ENCODE measurements around the gene PRDM12.
"Not testable (repeated sequence)": the region's sequence is repeated elsewhere in the genome, so short reads cannot be mapped to it uniquely, and the experiment has no call there.

Gene PRDM12

DNA sequence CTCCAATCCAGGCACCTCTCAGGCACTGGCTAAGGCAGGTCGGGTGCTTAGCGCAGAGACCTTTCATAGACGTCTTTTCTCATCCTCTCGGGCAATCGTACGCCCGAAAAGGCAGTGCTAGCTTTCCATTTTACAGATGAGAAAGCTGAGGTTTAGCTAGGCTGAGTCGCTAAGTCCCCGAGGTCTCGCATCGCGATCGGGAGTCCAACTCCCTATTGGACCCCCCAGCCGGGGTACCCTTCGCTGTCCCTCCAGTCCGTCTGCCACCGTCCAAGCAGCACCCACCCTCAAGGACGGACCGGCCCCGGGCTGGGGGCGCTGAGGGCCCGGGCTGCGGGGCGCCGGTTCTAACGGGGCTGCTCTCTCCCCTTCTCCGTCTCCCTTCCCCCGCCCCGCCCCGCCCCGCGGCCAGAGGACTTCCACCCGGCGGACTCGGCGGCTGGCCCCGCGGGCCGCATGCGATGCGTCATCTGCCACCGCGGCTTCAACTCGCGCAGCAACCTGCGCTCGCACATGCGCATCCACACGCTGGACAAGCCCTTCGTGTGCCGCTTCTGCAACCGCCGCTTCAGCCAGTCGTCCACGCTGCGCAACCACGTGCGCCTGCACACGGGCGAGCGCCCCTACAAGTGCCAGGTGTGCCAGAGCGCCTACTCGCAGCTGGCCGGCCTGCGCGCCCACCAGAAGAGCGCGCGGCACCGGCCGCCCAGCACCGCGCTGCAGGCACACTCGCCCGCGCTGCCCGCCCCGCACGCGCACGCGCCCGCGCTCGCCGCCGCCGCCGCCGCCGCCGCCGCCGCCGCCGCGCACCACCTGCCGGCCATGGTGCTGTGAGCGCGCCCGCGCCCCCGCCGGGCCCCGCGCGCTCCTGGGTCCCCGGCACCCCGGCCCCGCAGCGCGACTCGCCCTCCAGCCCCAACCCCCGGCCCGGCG, 16.7 kb downstream of the PRDM12 start (continued):
- TF ChIP-seq CREB5 (CRISPR knock-in tag; IDR thresholded peaks at IDR 0.05; ENCODE audit: low read depth), result no peak

DNA sequence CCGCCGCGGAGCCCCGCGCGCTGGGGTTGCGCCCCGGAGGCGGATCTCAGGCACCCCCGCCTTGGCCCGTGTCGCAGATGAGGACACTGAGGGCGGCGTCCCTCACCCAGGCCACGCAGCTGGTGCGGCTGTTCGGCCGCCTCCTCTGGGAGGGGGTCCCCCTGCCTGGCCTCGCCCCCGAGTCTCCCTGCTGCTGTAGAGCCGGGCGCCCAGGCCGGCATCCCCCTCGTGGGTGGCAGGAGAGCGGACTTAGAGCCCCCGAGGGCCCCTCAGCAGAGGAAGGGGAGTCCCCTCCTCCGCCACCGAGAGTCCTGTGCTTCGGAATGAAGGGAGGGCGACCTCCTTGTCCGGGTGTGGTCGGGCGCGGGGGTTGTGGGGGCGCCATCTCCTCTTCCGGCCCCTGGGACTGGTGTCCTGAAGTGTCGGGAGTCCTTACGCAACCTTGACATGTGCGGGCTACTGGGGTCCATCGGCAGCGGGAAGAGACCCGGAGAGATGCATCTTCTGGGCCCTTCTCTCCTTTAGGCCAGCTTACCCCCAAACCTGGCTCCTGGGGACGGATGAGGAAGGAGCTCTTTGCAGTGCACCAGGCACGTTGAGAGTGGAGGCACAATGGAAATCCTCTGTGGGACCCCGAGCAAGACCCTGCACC, 17.5 kb downstream of the PRDM12 start:
- no peak for TF ChIP-seq ARNTL (CRISPR knock-in tag; IDR thresholded peaks at IDR 0.05; ENCODE audit: borderline replicate concordance, low read depth)
- peak; percentile 26 for ATAC-seq

DNA sequence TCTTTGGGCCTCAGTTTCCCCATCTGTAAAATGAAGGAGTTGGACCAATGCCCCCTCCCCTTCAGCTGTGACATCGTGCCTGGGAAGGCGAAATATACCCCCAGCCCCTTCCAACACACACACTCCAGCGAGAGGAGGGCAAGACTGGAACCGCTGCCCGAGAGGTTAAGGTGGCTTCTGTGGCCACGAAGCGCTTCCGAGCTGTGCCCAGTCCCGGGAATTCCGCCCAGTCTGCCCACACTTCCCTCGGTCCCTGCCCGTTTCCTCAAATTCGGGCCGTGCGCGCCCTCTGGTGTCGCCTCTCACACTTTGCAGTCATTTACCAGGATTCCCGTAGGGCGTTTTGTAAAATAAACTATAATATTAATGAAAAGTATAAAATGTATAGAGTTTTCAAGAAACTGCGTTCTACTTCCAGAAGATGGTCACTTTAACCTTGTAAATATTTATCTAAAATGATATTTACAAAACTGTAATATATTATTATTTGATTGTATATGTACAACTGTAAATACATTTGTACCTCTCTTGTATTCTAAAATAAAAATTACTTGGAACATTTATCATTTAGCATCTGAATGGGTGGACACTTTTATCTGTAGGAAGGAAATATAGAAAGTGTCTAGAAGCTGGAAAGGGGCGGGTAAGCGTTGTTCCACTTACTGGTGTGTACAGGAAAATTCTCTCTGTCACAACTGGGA, 18.2 kb downstream of the PRDM12 start:
- no peak for TF ChIP-seq CREB5 (CRISPR knock-in tag; IDR thresholded peaks at IDR 0.05; ENCODE audit: low read depth)
- TF ChIP-seq GLIS3 (CRISPR knock-in tag; IDR thresholded peaks at IDR 0.05), result no peak
- no peak for TF ChIP-seq ZNF8 (CRISPR knock-in tag; IDR thresholded peaks at IDR 0.05)
- ATAC-seq, result peak; percentile 84

DNA sequence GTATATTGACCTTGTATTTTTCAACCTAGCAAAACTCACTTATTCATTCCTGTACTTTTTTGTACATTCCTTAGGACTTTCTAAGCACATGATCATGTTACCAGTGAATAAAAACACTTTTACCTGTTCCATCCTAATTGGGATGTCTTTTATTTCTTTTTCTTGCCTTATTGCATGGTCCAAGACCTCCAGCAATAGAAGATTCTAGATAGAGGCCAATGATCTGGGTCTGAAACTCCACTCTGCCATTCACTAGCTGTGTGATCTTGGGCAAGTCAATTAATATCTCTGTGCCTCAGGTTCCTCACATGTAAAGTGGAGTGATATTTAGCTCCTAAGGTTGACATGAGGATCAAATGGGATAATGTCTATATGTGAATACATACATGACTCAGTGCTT, 20.7 kb downstream of the PRDM12 start:
- TF ChIP-seq SNAI2 (CRISPR knock-in tag; IDR thresholded peaks at IDR 0.05), result no peak
- TF ChIP-seq ZFP30 (CRISPR knock-in tag; IDR thresholded peaks at IDR 0.05), result no peak
- TF ChIP-seq ESRRG (CRISPR knock-in tag; IDR thresholded peaks at IDR 0.05), result no peak
- no peak for TF ChIP-seq RARB (CRISPR knock-in tag; IDR thresholded peaks at IDR 0.05)
- no peak for ATAC-seq

DNA sequence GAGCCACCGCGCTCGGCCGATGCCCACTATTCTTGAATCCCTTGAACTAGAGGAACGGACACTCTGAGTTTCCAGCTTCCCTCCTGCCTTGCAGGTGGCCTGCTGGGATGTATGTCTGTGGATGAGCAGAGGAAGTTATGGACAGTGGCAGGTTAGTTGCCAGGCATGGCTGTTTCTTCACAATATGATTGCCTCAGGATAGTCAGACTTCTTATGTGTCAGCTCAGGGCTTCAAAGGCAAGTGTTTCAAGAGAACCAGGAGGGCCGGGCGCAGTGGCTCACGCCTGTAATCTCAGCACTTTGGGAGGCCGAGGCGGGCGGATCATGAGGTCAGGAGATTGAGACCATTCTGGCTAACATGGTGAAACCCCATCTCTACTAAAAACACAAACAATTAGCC, 21.6 kb downstream of the PRDM12 start:
- ATAC-seq, result not testable (repeated sequence)

DNA sequence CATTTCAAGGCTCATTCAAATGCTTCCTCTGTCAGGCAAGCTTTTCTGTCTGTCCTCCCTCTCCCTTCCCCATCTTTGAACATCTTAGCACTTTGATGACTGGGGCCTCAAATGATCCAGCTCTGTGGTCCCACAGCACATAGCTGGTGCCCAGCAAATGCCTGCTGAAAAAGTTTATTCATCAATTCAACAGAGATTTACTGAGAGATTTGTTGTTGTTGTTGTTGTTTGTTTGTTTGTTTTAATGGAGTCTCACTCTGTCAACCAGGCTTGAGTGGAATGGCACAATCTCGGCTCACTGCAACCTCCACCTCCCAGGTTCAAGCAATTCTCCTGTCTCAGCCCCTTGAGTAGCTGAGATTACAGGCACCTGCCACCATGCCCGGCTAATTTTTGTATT, 23.2 kb downstream of the PRDM12 start:
- ATAC-seq, result no peak
- no peak for TF ChIP-seq OSR1 (CRISPR knock-in tag; IDR thresholded peaks at IDR 0.05)
- TF ChIP-seq CSDC2 (CRISPR knock-in tag; IDR thresholded peaks at IDR 0.05), result no peak
- no peak for TF ChIP-seq ARNTL (CRISPR knock-in tag; IDR thresholded peaks at IDR 0.05; ENCODE audit: borderline replicate concordance, low read depth)
- TF ChIP-seq RARB (CRISPR knock-in tag; IDR thresholded peaks at IDR 0.05), result no peak
- no peak for TF ChIP-seq TCF4 (CRISPR knock-in tag; IDR thresholded peaks at IDR 0.05; ENCODE audit: borderline replicate concordance)
- TF ChIP-seq ZNF565 (CRISPR knock-in tag; conservative IDR thresholded peaks at IDR 0.05; ENCODE audit: low read depth), result no peak
- no peak for TF ChIP-seq SNAI2 (CRISPR knock-in tag; IDR thresholded peaks at IDR 0.05)
- no peak for TF ChIP-seq ZFP30 (CRISPR knock-in tag; IDR thresholded peaks at IDR 0.05)
- no peak for TF ChIP-seq ZNF8 (CRISPR knock-in tag; IDR thresholded peaks at IDR 0.05)
- TF ChIP-seq, protein P1, sequence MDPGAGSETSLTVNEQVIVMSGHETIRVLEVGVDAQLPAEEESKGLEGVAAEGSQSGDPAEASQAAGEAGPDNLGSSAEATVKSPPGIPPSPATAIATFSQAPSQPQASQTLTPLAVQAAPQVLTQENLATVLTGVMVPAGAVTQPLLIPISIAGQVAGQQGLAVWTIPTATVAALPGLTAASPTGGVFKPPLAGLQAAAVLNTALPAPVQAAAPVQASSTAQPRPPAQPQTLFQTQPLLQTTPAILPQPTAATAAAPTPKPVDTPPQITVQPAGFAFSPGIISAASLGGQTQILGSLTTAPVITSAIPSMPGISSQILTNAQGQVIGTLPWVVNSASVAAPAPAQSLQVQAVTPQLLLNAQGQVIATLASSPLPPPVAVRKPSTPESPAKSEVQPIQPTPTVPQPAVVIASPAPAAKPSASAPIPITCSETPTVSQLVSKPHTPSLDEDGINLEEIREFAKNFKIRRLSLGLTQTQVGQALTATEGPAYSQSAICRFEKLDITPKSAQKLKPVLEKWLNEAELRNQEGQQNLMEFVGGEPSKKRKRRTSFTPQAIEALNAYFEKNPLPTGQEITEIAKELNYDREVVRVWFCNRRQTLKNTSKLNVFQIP (CRISPR knock-in tag; IDR thresholded peaks at IDR 0.05; ENCODE audit: borderline replicate concordance, low read depth), result no peak
- no peak for TF ChIP-seq ISL1 (CRISPR knock-in tag; IDR thresholded peaks at IDR 0.05)
- no peak for TF ChIP-seq CSRNP3 (CRISPR knock-in tag; IDR thresholded peaks at IDR 0.05)
- TF ChIP-seq ZC3H10 (CRISPR knock-in tag; IDR thresholded peaks at IDR 0.05), result no peak

All from SK-N-SH treated with all-trans-retinoic acid at 6 μM for 48 hours (cell line).